ENCODE measurements around the gene IGFBP6. TPM values are rescaled to one million over a fixed set of nuclear protein-coding genes. Genes with fewer than 3 reads are reported as not detected.
A peak's percentile ranks its signal among the peaks of the same experiment; 100 is the strongest.

The IGFBP6 gene
- total RNA-seq, 2 experiments from 2014 or later = 2.0 to 2.3 TPM

DNA sequence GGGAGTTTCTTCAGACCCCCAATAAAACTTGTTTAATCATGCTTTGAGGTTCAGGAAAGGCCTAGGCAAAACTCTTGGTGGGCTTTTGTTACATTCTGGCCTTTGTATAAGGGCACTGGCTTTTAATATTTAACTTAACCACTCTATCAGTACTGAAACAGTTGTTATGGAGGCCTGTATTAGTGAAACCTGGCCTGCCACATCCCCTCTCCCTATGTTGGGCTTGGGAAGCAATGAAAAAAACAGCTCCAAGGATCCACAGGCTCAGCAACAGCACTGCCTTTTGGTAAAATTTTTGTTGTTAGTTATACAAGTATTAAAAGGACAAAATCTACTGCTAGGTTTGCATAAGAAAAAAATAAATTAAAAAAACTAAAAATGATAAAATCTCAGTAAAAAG lies 16.5 kb downstream of the IGFBP6 start:
- ATAC-seq (ENCODE audit: low read depth) (no peak), DNase-seq (no peak)
- Mint-ChIP-seq H3K9me3 (no peaks in the 10 kb centered on the region), H3K4me1 (no peaks in the 10 kb centered on the region), H3K4me3 (no peak overlapping the region), H3K36me3 (peaks cover 7% of the 10 kb centered on the region), H3K27me3 (no peaks in the 10 kb centered on the region), H3K27ac (no peak overlapping the region)
- POLR2A ChIA-PET = no interaction called here

DNA sequence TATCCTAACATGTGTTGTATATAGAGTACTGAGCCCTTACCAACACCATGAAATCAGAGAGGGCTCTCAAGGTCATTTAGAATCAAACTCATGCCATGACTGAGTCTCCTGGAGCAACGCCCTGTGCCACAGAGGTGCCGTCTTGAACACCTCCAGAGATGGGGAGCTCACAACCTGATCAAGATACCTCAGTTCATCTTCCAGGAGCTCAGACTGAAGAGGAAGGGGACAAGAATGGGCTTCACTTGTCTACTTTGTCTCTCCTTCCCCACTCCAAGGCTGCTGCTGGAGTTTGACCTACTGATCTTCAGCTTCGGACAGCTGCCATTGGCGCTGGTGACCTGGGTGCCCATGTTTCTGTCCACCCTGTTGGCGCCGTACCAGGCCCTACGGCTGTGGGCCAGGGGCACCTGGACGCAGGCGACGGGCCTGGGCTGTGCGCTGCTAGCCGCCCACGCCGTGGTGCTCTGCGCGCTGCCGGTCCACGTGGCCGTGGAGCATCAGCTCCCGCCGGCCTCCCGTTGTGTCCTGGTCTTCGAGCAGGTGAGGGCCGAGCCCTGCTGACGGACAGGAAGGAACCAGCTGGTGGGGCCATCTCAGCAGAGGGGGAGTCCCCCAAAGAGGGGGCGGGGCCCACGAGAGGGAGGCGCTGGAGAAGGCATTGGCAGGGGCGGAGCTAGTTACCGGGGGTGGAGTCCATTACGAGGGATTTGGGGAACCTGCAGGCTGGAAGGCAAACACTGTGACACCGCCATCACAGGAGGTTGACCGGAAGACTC lies 17.8 kb downstream of the IGFBP6 start:
- no peak for ATAC-seq (ENCODE audit: low read depth)
- DNase-seq = no peak
- H3K4me1 Mint-ChIP-seq = no peaks in the 10 kb centered on the region
- H3K27ac Mint-ChIP-seq = no peak overlapping the region
- H3K27me3 Mint-ChIP-seq = no peaks in the 10 kb centered on the region
- no peaks in the 10 kb centered on the region for H3K9me3 Mint-ChIP-seq
- peaks cover 9% of the 10 kb centered on the region for H3K36me3 Mint-ChIP-seq
- POLR2A ChIA-PET = no interaction called here
- H3K4me3 Mint-ChIP-seq = no peak overlapping the region

DNA sequence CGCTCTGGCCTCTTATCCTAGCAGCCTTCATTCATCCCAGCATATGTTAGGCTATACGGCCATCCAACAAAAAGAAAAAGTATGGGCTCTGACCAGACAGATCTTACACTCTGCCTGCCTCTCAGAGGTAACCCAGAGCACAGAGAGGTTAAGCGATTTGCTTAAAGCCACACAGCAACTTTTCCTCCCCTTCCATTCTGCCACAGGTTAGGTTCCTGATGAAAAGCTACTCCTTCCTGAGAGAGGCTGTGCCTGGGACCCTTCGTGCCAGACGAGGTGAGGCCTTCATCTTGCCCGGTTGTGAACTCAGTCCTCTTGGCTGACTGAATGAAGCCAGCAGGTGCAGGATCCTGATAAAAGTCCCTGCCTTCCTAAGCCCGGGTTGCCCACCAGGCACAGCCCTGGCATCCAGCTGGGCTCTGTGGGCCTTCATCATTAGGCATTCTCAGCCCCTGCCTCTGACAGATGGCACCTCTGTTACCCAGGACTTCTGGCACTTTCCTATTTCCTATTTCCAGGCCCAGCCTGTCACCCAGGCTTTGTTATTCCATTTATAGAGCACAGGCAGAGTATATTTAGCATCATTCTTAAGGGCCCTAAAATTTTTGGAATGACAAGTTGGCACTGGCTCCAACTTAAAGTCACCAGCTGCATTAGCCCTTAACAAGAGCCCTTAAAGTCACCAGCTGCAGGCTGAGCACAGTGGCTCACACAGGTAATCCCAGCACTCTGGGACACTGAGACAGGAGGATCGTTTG lies 18.6 kb downstream of the IGFBP6 start:
- Mint-ChIP-seq H3K27ac (no peak overlapping the region), H3K4me3 (no peak overlapping the region), H3K27me3 (no peaks in the 10 kb centered on the region), H3K4me1 (no peaks in the 10 kb centered on the region), H3K9me3 (no peaks in the 10 kb centered on the region), H3K36me3 (peaks cover 9% of the 10 kb centered on the region)
- POLR2A ChIA-PET = no interaction called here
- DNase-seq (no peak), ATAC-seq (ENCODE audit: low read depth) (no peak)

DNA sequence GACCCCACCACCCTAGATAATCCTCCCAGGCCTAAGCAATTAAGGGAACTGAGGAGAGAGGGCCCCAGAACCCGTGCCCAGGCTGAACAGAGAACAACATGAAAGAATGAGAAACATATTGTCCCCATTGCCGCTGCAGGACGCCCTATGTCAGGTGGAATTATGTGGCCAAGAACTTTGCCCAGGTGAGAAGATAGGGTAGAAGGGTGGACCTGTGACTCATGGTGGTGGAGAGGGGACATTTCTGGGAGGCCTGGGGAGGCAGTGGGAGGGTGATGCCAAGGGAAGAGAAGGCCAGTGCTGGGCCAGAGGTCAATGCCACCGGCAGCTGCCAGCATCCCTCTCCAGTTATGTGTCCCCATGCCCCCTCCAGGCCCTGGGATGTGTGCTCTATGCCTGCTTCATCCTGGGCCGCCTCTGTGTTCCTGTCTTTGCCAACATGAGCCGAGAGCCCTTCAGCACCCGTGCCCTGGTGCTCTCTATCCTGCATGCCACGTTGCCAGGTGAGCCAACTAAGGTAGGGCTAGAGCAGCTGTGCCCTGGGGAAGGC lies 21.4 kb downstream of the IGFBP6 start:
- no peak overlapping the region for H3K27ac Mint-ChIP-seq
- H3K36me3 Mint-ChIP-seq = peaks cover 12% of the 10 kb centered on the region
- H3K4me3 Mint-ChIP-seq = no peak overlapping the region
- DNase-seq (no peak), ATAC-seq (ENCODE audit: low read depth) (no peak)
- POLR2A ChIA-PET = no interaction called here
- no peaks in the 10 kb centered on the region for H3K4me1 Mint-ChIP-seq
- H3K9me3 Mint-ChIP-seq = no peaks in the 10 kb centered on the region
- H3K27me3 Mint-ChIP-seq = no peaks in the 10 kb centered on the region

DNA sequence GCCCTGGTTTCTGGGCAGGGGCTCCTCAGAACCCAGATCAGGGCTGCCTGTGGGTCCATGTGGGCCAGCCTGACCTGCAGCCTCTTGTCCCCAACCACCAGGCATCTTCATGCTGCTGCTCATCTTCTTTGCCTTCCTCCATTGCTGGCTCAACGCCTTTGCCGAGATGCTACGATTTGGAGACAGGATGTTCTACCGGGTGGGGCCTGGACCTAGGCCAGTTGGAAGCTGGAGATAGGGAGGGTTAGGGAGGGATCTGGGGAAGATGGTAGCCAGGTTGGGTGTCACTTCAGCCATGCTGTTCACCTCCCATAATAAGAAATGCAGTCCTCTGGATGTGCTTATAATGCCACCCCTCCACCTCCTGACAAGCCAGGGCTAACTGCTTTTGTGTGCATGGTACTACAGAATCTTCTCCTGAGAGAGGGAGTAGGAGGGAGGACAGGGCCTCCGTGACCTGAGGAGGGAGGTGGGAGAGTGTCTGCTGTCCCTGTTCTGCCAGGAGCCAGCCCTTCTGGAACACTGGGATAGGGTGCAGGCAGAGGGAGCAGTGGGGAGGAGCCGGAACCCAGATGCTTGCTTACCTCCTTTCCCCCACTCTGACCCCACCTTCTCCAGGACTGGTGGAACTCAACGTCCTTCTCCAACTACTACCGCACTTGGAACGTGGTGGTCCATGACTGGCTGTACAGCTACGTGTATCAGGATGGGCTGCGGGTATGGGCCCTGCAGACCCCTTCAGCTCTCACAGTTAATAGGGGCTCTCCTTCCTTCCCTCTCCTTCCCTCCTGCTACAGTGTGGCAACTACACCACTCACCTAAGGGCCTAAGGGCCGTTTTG lies 23.4 kb downstream of the IGFBP6 start:
- DNase-seq = no peak
- Mint-ChIP-seq H3K36me3 (peaks cover 16% of the 10 kb centered on the region), H3K27ac (no peak overlapping the region), H3K9me3 (no peaks in the 10 kb centered on the region), H3K4me1 (no peaks in the 10 kb centered on the region), H3K4me3 (no peak overlapping the region), H3K27me3 (no peaks in the 10 kb centered on the region)
- POLR2A ChIA-PET = no interaction called here
- ATAC-seq (ENCODE audit: low read depth) = no peak

DNA sequence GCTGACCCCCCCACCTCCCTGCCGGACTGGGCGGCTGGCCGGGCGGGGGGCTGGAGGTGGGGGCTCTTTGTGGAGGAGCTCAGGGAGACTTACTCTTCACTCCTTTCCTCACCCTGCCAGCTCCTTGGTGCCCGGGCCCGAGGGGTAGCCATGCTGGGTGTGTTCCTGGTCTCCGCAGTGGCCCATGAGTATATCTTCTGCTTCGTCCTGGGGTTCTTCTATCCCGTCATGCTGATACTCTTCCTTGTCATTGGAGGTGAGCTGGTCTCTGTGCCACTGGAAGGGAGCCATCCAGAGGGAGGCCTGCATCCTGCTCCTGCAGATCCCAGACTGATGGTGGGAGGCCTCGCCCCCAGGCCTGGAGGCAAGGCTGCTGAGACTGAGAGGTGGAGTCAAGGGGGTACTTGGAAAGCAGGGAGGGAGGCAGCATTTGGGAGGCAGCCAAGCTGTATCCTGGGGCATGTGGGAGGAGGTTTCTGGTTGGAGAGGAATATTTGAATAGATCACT lies 25.5 kb downstream of the IGFBP6 start:
- no peaks in the 10 kb centered on the region for H3K4me1 Mint-ChIP-seq
- DNase-seq = no peak
- no peaks in the 10 kb centered on the region for H3K9me3 Mint-ChIP-seq
- POLR2A ChIA-PET = no interaction called here
- H3K27me3 Mint-ChIP-seq = no peaks in the 10 kb centered on the region
- H3K27ac Mint-ChIP-seq = peak overlapping the region; percentile 33
- H3K36me3 Mint-ChIP-seq = peaks cover 15% of the 10 kb centered on the region
- no peak overlapping the region for H3K4me3 Mint-ChIP-seq
- no peak for ATAC-seq (ENCODE audit: low read depth)

DNA sequence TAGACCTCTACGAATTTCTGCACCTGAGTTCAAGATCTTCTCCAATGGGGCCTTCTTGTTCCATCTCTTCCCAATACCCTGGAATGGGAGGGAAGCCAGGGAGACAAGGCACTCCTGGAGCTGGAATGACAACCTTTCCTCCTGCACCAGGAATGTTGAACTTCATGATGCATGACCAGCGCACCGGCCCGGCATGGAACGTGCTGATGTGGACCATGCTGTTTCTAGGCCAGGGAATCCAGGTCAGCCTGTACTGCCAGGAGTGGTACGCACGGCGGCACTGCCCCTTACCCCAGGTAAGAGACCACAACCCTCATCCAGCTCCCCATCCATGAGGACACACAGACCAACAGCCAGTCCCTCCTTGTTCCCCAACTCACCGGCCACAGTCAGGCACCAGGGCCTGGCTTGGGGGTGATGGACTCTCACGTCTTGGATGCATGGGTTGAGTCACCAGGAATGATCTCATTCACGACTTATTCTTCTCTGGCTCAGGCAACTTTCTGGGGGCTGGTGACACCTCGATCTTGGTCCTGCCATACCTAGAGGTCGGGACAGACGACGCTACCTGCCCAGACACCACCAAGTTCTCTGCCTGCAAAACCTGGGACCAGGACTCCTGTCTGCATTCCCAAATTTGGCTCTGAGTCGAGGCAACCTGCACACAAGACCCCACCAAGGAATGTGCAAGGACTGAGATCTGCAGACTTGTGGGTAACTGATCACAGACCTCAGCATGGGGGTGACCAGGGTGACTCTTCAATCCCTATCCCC lies 26.3 kb downstream of the IGFBP6 start:
- Mint-ChIP-seq H3K27me3 (no peaks in the 10 kb centered on the region), H3K4me3 (no peak overlapping the region), H3K9me3 (no peaks in the 10 kb centered on the region), H3K36me3 (peaks cover 12% of the 10 kb centered on the region), H3K4me1 (no peaks in the 10 kb centered on the region), H3K27ac (no peak overlapping the region)
- no peak for ATAC-seq (ENCODE audit: low read depth)
- DNase-seq = no peak
- POLR2A ChIA-PET = no interaction called here

DNA sequence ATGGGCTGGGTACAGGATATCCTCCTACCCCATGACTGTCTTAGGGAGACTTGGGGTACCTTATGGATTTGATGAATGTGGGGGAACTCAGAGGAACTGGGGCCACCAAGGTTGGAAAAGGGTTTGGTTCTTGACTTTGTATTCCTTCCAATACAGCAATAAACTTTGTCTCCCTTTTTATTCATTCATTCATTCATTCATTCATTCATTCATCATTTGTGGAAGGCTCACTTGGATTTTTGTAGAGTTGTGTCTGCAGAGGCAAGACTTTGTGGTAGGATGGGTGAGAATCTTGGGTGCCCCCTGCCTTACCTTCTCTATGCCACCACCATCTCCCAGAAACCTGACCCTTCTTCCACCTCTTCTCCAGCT lies 26.9 kb downstream of the IGFBP6 start:
- POLR2A ChIA-PET = no interaction called here
- Mint-ChIP-seq H3K9me3 (no peaks in the 10 kb centered on the region), H3K4me3 (no peak overlapping the region), H3K4me1 (no peaks in the 10 kb centered on the region), H3K27me3 (no peaks in the 10 kb centered on the region), H3K27ac (no peak overlapping the region), H3K36me3 (peaks cover 13% of the 10 kb centered on the region)
- no peak for DNase-seq
- ATAC-seq (ENCODE audit: low read depth) = no peak

DNA sequence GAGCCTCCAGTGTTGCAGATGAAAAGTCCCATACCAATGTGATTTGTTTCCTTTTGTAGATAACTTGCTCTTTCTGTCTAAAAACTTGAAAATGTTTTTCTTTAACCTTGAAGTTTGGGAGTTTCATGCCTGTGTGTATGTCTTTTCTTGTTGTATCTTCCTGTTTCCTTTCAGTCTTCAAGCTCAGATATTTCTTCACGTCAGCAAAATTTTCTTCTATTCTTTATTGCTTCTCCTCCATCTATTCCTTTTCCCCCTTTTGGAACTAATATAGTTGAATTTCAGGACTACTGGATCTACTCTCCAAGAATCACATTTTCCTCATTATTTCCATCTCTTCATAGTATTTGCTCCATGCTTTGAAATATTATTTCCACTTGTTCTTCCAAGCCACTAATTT lies 29.7 kb downstream of the IGFBP6 start:
- Mint-ChIP-seq H3K4me1 (peaks cover 1% of the 10 kb centered on the region), H3K9me3 (no peaks in the 10 kb centered on the region), H3K27ac (no peak overlapping the region), H3K4me3 (no peak overlapping the region), H3K36me3 (peaks cover 9% of the 10 kb centered on the region), H3K27me3 (peaks cover 2% of the 10 kb centered on the region)
- ATAC-seq (ENCODE audit: low read depth) (no peak), DNase-seq (no peak)
- POLR2A ChIA-PET = interaction anchor here (0.7 kb wide), 1 partner anchor 23 kb away, joined by 3 read pairs; no protein-coding TSS in a partner anchor

DNA sequence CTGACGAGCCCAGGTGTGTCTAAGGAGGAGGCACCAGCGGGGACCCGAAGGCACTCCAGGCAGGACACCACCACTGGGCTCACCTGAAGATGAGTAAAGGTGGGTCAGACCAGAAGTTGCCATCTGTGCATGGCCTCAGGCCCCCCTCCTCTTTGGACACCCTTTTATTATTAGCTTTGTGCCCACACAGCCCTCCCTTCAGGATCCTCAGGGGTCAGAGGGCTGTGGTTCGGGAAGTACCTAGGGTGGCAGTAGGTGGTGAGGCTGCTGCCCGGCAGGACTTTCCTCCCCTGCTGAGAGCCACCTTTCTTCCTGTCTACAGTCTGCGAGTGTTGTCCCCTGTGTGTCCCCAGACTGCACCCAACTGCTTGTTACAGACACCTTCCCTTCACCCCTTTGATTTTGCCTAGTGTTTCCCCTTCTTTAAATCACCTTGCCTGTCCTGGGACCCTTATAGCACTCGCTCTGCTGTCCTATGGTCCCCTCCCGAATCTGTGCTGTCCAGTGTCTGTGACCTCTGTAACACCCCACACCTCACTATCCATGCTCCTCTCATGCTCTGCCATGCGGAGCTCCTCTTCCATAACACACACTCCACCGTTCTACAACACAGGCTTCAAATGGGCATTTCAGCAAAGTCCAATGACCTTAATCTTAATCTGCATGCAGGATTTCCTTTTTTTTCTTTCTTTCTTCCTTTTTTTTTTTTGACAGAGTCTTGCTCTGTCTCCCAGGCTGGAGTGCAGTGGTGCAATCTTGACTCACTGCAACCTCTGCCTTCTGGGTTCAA lies 31.5 kb downstream of the IGFBP6 start:
- Mint-ChIP-seq H3K4me1 (peaks cover 1% of the 10 kb centered on the region), H3K4me3 (no peak overlapping the region), H3K27me3 (peaks cover 2% of the 10 kb centered on the region), H3K9me3 (no peaks in the 10 kb centered on the region), H3K36me3 (peaks cover 6% of the 10 kb centered on the region), H3K27ac (no peak overlapping the region)
- no peak for ATAC-seq (ENCODE audit: low read depth)
- POLR2A ChIA-PET = no interaction called here
- DNase-seq = no peak

DNA sequence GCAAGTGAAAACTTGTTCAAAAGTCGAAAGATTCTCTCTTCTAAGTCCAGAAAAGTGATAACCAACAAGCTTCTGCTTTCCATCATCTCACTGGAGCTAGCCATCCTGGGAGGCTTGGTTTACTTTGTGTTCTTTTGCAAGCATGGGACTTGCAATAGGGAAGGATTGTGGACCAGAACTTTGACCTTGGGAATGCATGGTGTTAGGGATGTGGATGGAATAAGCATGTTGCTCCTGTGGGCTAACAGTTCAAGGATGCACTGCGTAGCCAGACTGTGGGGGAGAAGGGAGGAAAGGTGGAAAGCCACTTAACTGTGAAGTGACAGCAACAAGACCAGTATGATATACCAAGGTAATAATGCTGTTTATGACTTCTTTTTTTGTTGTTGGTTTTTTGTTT lies 34.4 kb downstream of the IGFBP6 start:
- Mint-ChIP-seq H3K9me3 (no peaks in the 10 kb centered on the region), H3K4me3 (no peak overlapping the region), H3K36me3 (peaks cover 3% of the 10 kb centered on the region), H3K27me3 (peaks cover 6% of the 10 kb centered on the region), H3K4me1 (peaks cover 1% of the 10 kb centered on the region), H3K27ac (no peak overlapping the region)
- POLR2A ChIA-PET = interaction anchor here (0.7 kb wide), 1 partner anchor 21 kb away, joined by 3 read pairs; no protein-coding TSS in a partner anchor
- no peak for DNase-seq
- ATAC-seq (ENCODE audit: low read depth) = no peak

DNA sequence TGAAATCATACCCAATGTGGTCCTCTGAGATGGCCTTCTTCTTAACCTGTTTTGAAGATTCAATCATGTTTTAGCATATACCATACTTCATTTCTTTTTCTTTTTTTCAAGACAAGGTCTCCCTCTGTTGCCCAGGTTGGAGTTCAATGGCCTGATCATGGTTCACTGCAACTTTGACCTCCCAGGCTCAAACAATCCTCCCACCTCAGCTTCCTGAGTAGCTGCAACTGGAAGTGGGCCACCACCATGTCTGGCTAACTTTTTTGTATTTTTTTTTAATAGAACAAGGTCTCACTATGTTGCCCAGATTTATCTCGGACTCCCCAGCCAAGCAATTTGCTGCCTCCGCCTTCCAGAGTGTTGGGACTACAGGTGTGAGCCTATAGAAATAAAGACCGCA lies 36.3 kb downstream of the IGFBP6 start:
- no peak overlapping the region for H3K4me3 Mint-ChIP-seq
- DNase-seq = no peak
- ATAC-seq (ENCODE audit: low read depth) = no peak
- POLR2A ChIA-PET = no interaction called here
- peaks cover 16% of the 10 kb centered on the region for H3K27me3 Mint-ChIP-seq
- peaks cover 4% of the 10 kb centered on the region for H3K9me3 Mint-ChIP-seq
- H3K27ac Mint-ChIP-seq = no peak overlapping the region
- peaks cover 1% of the 10 kb centered on the region for H3K4me1 Mint-ChIP-seq
- peaks cover 4% of the 10 kb centered on the region for H3K36me3 Mint-ChIP-seq
